Lower leg skin (tissue), 4 donors: ENCODE results near the gene TCP10L. TPM values are rescaled to one million over a fixed set of nuclear protein-coding genes. Genes with fewer than 3 reads are reported as not detected.
"Not testable (repeated sequence)": the region's sequence is repeated elsewhere in the genome, so short reads cannot be mapped to it uniquely, and the experiment has no call there.

Experiments
- DNase-seq, 2 donors: peaks; one replicate each; pipeline ENCODE4 v3.0.0-alpha.2; 2019; ENCODE audit warnings: low spot score in 2 of 2
- H3K4me3 ChIP-seq: fragments of 200-600 bp; sonication (generic); 2 replicates; pipeline ENCODE4 v1.5.1; 2017; ENCODE audit warnings: mild to moderate bottlenecking, low read depth; ENCODE audit not compliant: poor library complexity, severe bottlenecking
- CTCF ChIP-seq, 3 donors: fragments of 450-650 bp; IDR thresholded peaks; one replicate each; pipeline ENCODE4 v1.5.1; 2016; ENCODE audit warnings: antibody characterized with exemption in 3 of 3, mild to moderate bottlenecking in 3 of 3, moderate library complexity in 2 of 3
- POLR2A ChIP-seq, 2 donors: fragments of 450-650 bp; IDR thresholded peaks; one replicate each; pipeline ENCODE4 v1.6.1; 2016 to 2017; ENCODE audit warnings: antibody characterized with exemption in 2 of 2, mild to moderate bottlenecking in 1 of 2, moderate library complexity in 1 of 2
- WGBS, 2 donors: methylation state at CpG; one replicate each; pipeline ENCODE4 v1.1.5; 2018; 5-methylcytosine and 5-hydroxymethylcytosine counted together
- intact Hi-C: fragments of 100-400 bp; cut with DNase I; formaldehyde crosslinking; loops from one replicate; pipeline ENCODE4 v1.15.0; 2023; ENCODE audit warnings: low total_unique reads
- total RNA-seq, 4 donors: library from RNA; depleted of rRNA; stranded (reverse); fragments of >200 nt; gene quantifications; one replicate each; pipeline ENCODE4 v1.1.0, GENCODE V29; 2016

TCP10L gene
- total RNA-seq, 4 donors from 2014 or later = 0.25 TPM; not detected in 3

GRCh38 chr21:32548978-32549377, 36.3 kb downstream of the TCP10L start:
- 72 to 77% methylated on average over 8 of the region's 8 CpGs for WGBS, 2 donors
- no peak overlapping the region for H3K4me3 ChIP-seq
- DNase-seq = peak in 1 of 2 donors; percentile 42
- TF ChIP-seq CTCF (IDR thresholded peaks at IDR 0.05) = no peak
- no peak for TF ChIP-seq POLR2A (IDR thresholded peaks at IDR 0.05)
- intact Hi-C loops = no loop called here

DNA sequence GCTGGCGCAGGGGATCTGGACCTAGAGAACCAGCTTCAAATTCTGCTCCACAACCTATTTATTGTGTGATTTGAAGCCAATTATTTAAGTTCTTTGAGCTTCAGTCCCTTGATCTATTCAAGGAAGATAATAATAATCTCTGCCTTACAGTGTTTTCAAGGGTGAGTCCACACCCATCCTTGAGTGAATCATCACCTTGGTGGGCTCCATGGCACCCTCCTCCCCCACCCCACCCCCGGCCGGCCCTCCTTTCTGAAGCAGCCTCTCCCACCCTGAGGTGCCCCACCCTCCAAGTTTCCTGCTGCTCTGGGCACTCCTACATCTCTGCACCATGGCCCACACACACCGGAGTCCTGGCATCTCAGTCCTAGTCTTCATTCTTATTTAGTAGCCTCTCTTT, 38.3 kb downstream of the TCP10L start:
- TF ChIP-seq POLR2A (IDR thresholded peaks at IDR 0.05) = no peak
- no peak for TF ChIP-seq CTCF (IDR thresholded peaks at IDR 0.05)
- H3K4me3 ChIP-seq = no peak overlapping the region
- intact Hi-C loops = no loop called here
- 77 to 81% methylated on average over 4 of the region's 4 CpGs for WGBS, 2 donors
- peak in 1 of 2 donors; percentile 18 for DNase-seq

- DNase-seq = no peak
- TF ChIP-seq POLR2A (IDR thresholded peaks at IDR 0.05) (no peak), CTCF (IDR thresholded peaks at IDR 0.05) (no peak)
- H3K4me3 ChIP-seq = no peak overlapping the region
- intact Hi-C loops = no loop called here
- WGBS, 2 donors = 75 to 78% methylated on average over 6 of the region's 6 CpGs
Observed at GRCh38 chr21:32545948-32546441, 39.3 kb downstream of the TCP10L start.

GRCh38 chr21:32544697-32545096, 40.6 kb downstream of the TCP10L start:
- 85 to 91% methylated on average over 4 of the region's 4 CpGs for WGBS, 2 donors
- no peak for DNase-seq
- no peak for TF ChIP-seq POLR2A (IDR thresholded peaks at IDR 0.05)
- TF ChIP-seq CTCF (IDR thresholded peaks at IDR 0.05) = no peak
- no peak overlapping the region for H3K4me3 ChIP-seq
- intact Hi-C loops = no loop called here

DNA sequence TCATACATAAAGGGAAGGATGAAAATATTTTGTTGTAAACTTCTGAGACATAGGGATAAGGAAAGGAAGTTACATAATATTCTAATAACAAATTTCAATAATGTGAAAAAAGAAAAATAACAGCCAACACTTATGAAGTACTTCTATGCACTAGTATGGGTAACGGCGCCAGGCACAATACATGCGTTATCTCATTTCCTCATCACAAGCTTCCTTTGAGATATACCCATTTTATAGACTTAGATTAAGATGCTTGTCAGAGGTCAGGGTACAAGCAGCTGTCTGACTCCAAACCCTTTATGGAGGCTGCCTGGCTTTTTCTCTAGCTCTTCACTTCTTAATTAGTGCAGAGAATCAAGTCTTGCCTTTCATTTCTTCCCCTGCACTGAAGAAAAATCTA, 41.3 kb downstream of the TCP10L start:
- intact Hi-C loops = no loop called here
- no peak for DNase-seq
- 79 to 83% methylated on average over 3 of the region's 3 CpGs for WGBS, 2 donors
- H3K4me3 ChIP-seq = no peak overlapping the region
- TF ChIP-seq POLR2A (IDR thresholded peaks at IDR 0.05) = no peak
- TF ChIP-seq CTCF (IDR thresholded peaks at IDR 0.05) = no peak

GRCh38 chr21:32543056-32543455, 42.3 kb downstream of the TCP10L start:
- 100% methylated on average over 1 to 2 of the region's 2 CpGs for WGBS, 2 donors
- H3K4me3 ChIP-seq, intact Hi-C loops, DNase-seq: not testable (repeated sequence)
